LoVo (cell line): ENCODE data around the gene MAGI2.

Experiments
- DNase-seq: peaks from one replicate; pipeline ENCODE4 v3.0.0-alpha.2; 2016; ENCODE audit warnings: low spot score

The MAGI2 gene

GRCh38 chr7:78224923-78225322 lies 1228.5 kb downstream of the MAGI2 start:
- DNase-seq, result no peak

GRCh38 chr7:78223598-78223997 lies 1229.9 kb downstream of the MAGI2 start:
- DNase-seq, result no peak

DNA sequence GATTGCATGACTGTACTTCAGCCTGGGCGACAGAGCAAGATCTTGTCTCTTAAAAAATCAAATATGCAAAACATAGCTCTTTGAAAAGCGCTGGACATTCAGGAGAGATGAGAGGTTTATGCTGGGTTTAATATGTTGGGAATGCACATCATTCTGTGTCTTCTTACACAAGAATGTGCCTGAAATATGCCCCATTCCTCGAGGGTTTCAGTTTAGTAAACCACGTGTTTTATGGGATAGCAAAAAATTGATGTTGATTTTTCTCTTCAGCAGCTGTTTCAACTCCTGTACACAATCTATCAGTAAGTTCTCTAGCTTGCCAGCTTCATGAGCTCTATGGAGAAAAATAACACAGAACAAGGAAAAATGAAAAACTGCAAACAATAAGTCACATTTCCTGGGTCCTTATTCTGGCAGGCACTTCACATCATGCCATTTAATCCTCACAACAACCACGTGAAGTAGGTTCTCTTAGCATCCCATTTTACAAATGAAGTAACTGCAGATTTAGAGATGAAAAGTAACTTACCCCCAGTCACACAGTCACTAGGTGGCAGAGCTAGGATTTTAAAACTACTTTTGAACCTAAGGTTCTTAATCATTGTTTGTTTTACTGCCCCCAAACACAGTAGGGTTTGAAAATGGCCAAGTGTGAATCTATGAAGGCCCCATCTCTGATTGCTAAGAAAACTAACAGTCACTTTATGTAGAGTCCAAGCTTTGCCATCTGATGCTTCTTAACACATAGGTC lies 1231.3 kb downstream of the MAGI2 start:
- no peak for DNase-seq

DNA sequence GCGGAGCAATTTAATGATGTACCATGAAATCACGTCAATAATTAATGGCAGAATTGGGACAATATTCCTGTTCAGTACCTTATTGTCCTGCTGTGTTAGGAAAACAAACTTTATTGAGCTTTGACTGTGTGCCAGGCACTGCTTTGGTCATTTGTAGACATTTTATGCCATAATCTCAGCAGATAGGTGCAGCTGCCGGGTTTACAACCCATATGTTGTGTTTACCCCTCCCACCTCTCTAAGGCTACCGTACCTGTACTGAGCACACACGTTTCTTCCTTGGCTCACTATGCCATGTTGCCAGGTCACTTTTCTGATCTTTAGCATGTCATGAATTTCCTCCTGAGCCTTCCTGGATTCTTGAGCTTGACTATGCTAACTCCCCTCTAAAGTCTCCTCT lies 1232.7 kb downstream of the MAGI2 start:
- no peak for DNase-seq

- DNase-seq, result no peak
These were observed 1234.6 kb downstream of the MAGI2 start for GRCh38 chr7:78218876-78219275.

DNA sequence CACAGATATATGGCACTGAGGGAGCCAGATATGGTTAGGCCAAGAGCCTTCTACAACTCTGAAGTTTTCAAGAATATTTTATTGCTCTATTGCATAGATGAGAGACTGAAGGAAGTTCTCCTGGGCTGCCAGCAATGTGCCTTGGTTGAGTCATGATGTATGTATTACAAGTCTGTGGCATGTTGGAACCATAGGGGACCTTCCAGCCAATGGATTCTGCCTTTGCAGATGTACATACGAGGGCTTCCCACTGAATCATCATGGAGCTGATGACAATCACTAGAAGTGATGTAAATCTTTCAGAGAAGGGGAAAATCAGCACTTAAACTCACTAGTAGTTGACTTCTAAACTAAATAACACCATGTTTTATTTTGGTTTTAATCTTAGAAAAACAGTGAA lies 1235.4 kb downstream of the MAGI2 start:
- DNase-seq, result no peak

GRCh38 chr7:78215199-78215598 lies 1238.3 kb downstream of the MAGI2 start:
- DNase-seq, result no peak

DNA sequence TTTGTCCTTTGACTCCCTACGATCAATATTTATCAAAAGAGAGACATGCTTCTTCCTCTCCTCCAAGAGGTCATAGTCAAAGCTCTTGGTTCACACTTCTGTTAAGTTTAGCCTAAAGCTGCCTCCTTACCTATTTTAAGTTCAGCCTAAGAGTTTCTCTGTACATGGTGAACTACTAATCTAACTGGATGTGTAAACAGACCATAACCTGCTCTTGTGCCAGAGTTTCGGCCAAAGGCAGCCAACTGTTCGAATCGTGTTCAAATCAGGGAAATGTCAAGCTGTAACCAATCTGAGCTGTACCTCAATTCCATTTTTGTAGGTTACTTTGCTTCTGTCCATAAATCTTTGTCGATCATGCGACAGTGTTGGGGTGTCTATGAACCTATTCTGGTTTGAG lies 1240.1 kb downstream of the MAGI2 start:
- no peak for DNase-seq

- DNase-seq, result no peak
These were observed 1240.9 kb downstream of the MAGI2 start for GRCh38 chr7:78212476-78213060.

GRCh38 chr7:78207269-78207668 lies 1246.2 kb downstream of the MAGI2 start:
- no peak for DNase-seq

GRCh38 chr7:78206769-78207168 lies 1246.7 kb downstream of the MAGI2 start:
- no peak for DNase-seq

- DNase-seq, result no peak
These were observed 1250.3 kb downstream of the MAGI2 start for GRCh38 chr7:78203042-78203720.

DNA sequence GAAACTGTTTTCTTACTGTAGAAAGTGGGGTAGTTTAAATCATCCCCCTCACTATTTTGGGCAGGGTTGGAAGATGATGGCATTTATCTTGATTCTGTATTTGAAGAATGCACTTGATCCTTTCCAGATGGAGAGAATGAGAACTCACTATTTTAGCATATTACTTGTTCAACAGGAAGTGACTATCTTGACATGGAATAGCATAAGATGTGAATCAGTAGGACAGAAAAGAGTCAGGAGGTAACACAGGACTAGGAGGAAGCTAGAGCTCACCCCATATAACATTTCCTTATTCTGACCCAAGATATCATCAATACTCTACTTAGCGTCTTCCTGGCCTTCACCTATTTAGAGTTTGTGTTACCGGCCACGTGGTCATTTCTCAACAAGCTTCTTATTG lies 1254.7 kb downstream of the MAGI2 start:
- no peak for DNase-seq

DNA sequence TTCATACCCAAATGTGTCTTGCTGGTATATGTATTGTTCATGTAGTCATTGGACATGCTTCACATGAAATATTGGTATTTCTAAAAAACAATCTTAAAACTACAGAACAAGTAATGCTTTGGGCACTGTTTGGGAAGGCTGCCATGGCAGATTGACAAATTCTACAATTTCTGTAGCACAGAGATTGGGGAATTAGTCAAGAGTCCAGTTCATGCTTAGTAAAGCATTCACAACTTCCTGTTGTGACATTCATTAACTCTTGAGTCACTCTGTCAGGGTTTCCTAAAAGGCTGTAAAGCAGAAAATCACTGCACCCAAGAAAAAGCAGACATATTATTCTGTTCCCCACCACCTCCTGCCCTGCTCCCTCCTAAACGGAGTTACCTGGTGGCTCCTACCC lies 1256.0 kb downstream of the MAGI2 start:
- DNase-seq, result no peak

GRCh38 chr7:78195281-78195680 lies 1258.2 kb downstream of the MAGI2 start:
- no peak for DNase-seq

GRCh38 chr7:78194611-78195010 lies 1258.9 kb downstream of the MAGI2 start:
- DNase-seq, result no peak

GRCh38 chr7:78191475-78192079 lies 1261.9 kb downstream of the MAGI2 start:
- DNase-seq, result no peak

DNA sequence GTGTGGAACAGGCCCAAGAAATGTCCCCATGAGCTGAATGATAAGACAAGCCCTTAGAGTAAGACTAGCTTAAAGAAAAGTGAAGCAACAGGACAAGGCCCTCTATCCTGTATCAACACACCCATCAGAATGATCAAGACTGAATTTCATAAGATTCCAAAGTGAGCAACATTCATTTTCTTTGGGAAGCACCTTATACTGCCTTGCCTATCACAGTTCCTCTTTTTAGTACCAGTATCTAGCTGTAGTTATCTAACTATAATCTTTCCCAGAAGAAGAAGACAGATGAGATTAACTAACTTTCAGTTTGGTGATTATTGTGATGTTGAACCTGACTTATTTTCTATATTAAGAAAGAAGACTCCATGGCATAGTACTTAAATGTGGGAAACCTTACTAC lies 1263.7 kb downstream of the MAGI2 start:
- DNase-seq, result no peak

DNA sequence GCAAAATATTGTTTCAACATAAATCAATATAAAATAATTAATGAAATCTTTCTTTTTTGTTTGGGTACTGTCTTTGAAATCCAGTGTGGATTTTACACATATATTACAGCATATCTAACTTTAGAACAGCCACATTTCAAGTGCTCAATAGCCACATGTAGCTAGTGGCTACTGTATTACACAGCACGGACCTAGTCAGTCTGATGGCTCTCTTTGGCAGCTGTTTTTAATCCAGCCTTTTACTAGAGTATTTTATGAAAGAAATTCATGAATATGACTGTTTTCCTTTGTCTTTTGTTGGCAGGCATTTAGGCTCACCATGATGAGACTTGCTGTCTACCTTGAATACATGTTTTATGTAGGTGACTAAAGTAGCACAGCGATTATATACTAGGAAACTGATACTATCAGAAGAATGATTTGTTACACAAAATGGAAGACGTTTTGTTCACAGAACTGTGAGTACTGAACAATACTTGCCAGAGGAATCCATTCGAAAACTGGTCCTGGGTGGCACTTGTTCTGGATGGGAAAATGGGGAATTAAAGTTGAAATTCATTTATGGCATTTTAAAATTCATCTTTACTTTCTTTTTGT lies 1268.2 kb downstream of the MAGI2 start:
- DNase-seq, result no peak

GRCh38 chr7:78184299-78184698 lies 1269.2 kb downstream of the MAGI2 start:
- no peak for DNase-seq

GRCh38 chr7:78179827-78180477 lies 1273.5 kb downstream of the MAGI2 start:
- no peak for DNase-seq

- no peak for DNase-seq
These were observed 1274.3 kb downstream of the MAGI2 start for GRCh38 chr7:78179211-78179610.
